IMR-90 (cell line): ENCODE results near the gene ADAMTS6. TPM values are rescaled to one million over a fixed set of nuclear protein-coding genes. Genes with fewer than 3 reads are reported as not detected.

ENCODE experiments used
- ATAC-seq: fragments of 200-7000 bp; cut with Tn5 transposase; 2 replicates; pipeline ENCODE4 v1.9.1; 2020; ENCODE audit warnings: low read depth, mild to moderate bottlenecking, moderate library complexity
- BruUV-seq: library from RNA; stranded (reverse); fragments of 400-500 nt; replicated peaks from 2 replicates; lab custom pipeline; 2021; lab: Mats Ljungman, UMichigan
- CTCF ChIA-PET: fragments of 300-600 bp; formaldehyde crosslinking; extraction: SDS; loops from one replicate; lab custom pipeline; 2021; ENCODE audit warnings: antibody characterized with exemption; lab: Yijun Ruan, JAX
- POLR2A ChIA-PET: fragments of 300-600 bp; sonication (Branson Sonifier 250); formaldehyde crosslinking; loops from one replicate; lab custom pipeline; 2022; ENCODE audit warnings: antibody characterized with exemption; ENCODE audit not compliant: unreplicated experiment; lab: Charles Lee
- DNase-seq: peaks from one replicate; pipeline ENCODE4 v3.0.0; 2013
- H2AFZ ChIP-seq: replicated peaks from 2 replicates; pipeline ENCODE3; 2013; ENCODE audit warnings: low read length, mild to moderate bottlenecking; ENCODE audit not compliant: poor library complexity
- H2AK5ac ChIP-seq: 2 replicates; pipeline ENCODE4 v1.6.1; 2013; ENCODE audit warnings: low read depth, low read length, inconsistent platforms
- H2AK9ac ChIP-seq: replicated peaks from 2 replicates; pipeline ENCODE3; 2013; ENCODE audit warnings: mild to moderate bottlenecking, low read depth, low read length, moderate library complexity; ENCODE audit not compliant: poor library complexity
- H2BK120ac ChIP-seq: 2 replicates; pipeline ENCODE4 v1.6.1; 2013; ENCODE audit warnings: low read depth, low read length, inconsistent platforms
- H2BK15ac ChIP-seq: 3 replicates; pipeline ENCODE4 v1.6.1; 2013; ENCODE audit warnings: low read depth, low read length, inconsistent platforms
- H2BK20ac ChIP-seq: 2 replicates; pipeline ENCODE4 v1.6.1; 2013; ENCODE audit warnings: low read depth, mild to moderate bottlenecking, inconsistent platforms, low read length, moderate library complexity
- H2BK5ac ChIP-seq: 2 replicates; pipeline ENCODE4 v1.6.1; 2013; ENCODE audit warnings: mild to moderate bottlenecking, low read depth, low read length, inconsistent platforms; ENCODE audit not compliant: poor library complexity, severe bottlenecking
- H3K14ac ChIP-seq: replicated peaks from 2 replicates; pipeline ENCODE4 v1.6.1; 2013; ENCODE audit warnings: low read depth, low read length, inconsistent platforms
- H3K18ac ChIP-seq: 2 replicates; pipeline ENCODE4 v1.6.1; 2013; ENCODE audit warnings: low read depth, low read length, control low read depth
- H3K23ac ChIP-seq: 2 replicates; pipeline ENCODE4 v1.6.1; 2013; ENCODE audit warnings: low read depth, low read length, inconsistent platforms
- H3K27ac ChIP-seq: 2 replicates; pipeline ENCODE4 v1.5.1; 2013; ENCODE audit warnings: mild to moderate bottlenecking, control low read depth, low read length; ENCODE audit not compliant: insufficient read depth
- H3K27me3 ChIP-seq: 2 replicates; pipeline ENCODE4 v1.6.1; 2013; ENCODE audit warnings: low read length; ENCODE audit not compliant: control insufficient read depth, insufficient read depth
- H3K36me3 ChIP-seq: 2 replicates; pipeline ENCODE4 v1.6.1; 2013; ENCODE audit warnings: low read length, mixed read lengths; ENCODE audit not compliant: control insufficient read depth, insufficient read depth
- H3K4ac ChIP-seq: 2 replicates; pipeline ENCODE4 v1.6.1; 2013; ENCODE audit warnings: low read depth, low read length, inconsistent platforms
- H3K4me1 ChIP-seq: 2 replicates; pipeline ENCODE4 v1.6.1; 2013; ENCODE audit warnings: low read length, mixed read lengths; ENCODE audit not compliant: control insufficient read depth, insufficient read depth
- H3K4me2 ChIP-seq: 2 replicates; pipeline ENCODE4 v1.6.1; 2013; ENCODE audit warnings: low read depth, mild to moderate bottlenecking, control low read depth, low read length, moderate library complexity
- H3K4me3 ChIP-seq: 2 replicates; pipeline ENCODE4 v1.5.1; 2013; ENCODE audit warnings: low read depth, mild to moderate bottlenecking, control low read depth, low read length, moderate library complexity; ENCODE audit not compliant: insufficient read depth
- H3K56ac ChIP-seq: 2 replicates; pipeline ENCODE4 v1.6.1; 2013; ENCODE audit warnings: low read length, inconsistent platforms; ENCODE audit not compliant: insufficient read depth; ENCODE audit errors: extremely low read depth
- H3K79me1 ChIP-seq, 2 experiments: 2 replicates each; pipeline ENCODE4 v1.6.1; 2013; ENCODE audit warnings: low read length in 2 of 2, inconsistent platforms in 1 of 2, low read depth in 1 of 2
- H3K9ac ChIP-seq: 2 replicates; pipeline ENCODE4 v1.6.1; 2013; ENCODE audit warnings: low read depth, low read length, control low read depth
- H3K9me1 ChIP-seq: 2 replicates; pipeline ENCODE4 v1.6.1; 2013; ENCODE audit warnings: low read length, inconsistent platforms; ENCODE audit not compliant: insufficient read depth
- H3K9me3 ChIP-seq: 2 replicates; pipeline ENCODE4 v1.6.1; 2013; ENCODE audit warnings: low read length; ENCODE audit not compliant: control insufficient read depth, insufficient read depth
- H4K20me1 ChIP-seq: 2 replicates; pipeline ENCODE4 v1.6.1; 2013; ENCODE audit warnings: low read length, inconsistent platforms; ENCODE audit not compliant: insufficient read depth
- H4K5ac ChIP-seq: 2 replicates; pipeline ENCODE4 v1.6.1; 2013; ENCODE audit warnings: mild to moderate bottlenecking, low read depth, low read length, control low read depth
- H4K8ac ChIP-seq, 2 experiments: 2 replicates each; pipeline ENCODE4 v1.6.1; 2013; ENCODE audit warnings: low read depth in 2 of 2, low read length in 2 of 2, control low read depth in 1 of 2, inconsistent platforms in 1 of 2
- H4K91ac ChIP-seq: 2 replicates; pipeline ENCODE4 v1.6.1; 2013; ENCODE audit warnings: low read depth, low read length, inconsistent platforms; ENCODE audit not compliant: insufficient read depth
- FOS ChIP-seq: fragments of 150-350 bp; IDR thresholded peaks from 2 replicates; pipeline ENCODE4 v1.6.1; 2016; ENCODE audit warnings: low read depth, low read length
- MAFK ChIP-seq: IDR thresholded peaks from 2 replicates; pipeline ENCODE4 v1.6.1; 2012; ENCODE audit warnings: low read depth, low read length, improper control_type of control experiment
- MXI1 ChIP-seq: IDR thresholded peaks from 2 replicates; pipeline ENCODE4 v1.6.1; 2012; ENCODE audit warnings: low read depth, mild to moderate bottlenecking, low read length, moderate library complexity, borderline replicate concordance
- POLR2A ChIP-seq: IDR thresholded peaks from 2 replicates; pipeline ENCODE4 v1.6.1; 2012; ENCODE audit warnings: mild to moderate bottlenecking, low read depth, low read length
- RAD21 ChIP-seq: IDR thresholded peaks from 2 replicates; pipeline ENCODE4 v1.6.1; 2012; ENCODE audit warnings: low read length, improper control_type of control experiment
- RCOR1 ChIP-seq: IDR thresholded peaks from 2 replicates; pipeline ENCODE4 v1.6.1; 2012; ENCODE audit warnings: mild to moderate bottlenecking, low read length, improper control_type of control experiment; ENCODE audit not compliant: insufficient replicate concordance
- SMC3 ChIP-seq: fragments of 150-350 bp; IDR thresholded peaks from 2 replicates; pipeline ENCODE4 v1.6.1; 2016; ENCODE audit warnings: low read depth, mild to moderate bottlenecking, antibody characterized with exemption, low read length, moderate library complexity
- WGBS, 2 experiments: methylation state at CpG; one replicate each; pipeline versions ENCODE4 v1.1.5 to v1.1.7; 2013; ENCODE audit warnings: missing lambda C conversion rate in 2 of 2; ENCODE audit not compliant: insufficient read length in 1 of 2; ENCODE audit errors: extremely low coverage in 2 of 2; 5-methylcytosine and 5-hydroxymethylcytosine counted together
- dilution Hi-C: fragments of 300-500 bp; cut with HindIII; formaldehyde crosslinking; loops from one replicate; pipeline ENCODE4 v1.14.3; 2018; ENCODE audit warnings: low sequenced_read_pairs; ENCODE audit not compliant: unreplicated experiment
- in situ Hi-C: fragments of 300-500 bp; cut with MboI; formaldehyde crosslinking; loops from 3 replicates; pipeline ENCODE4 v1.14.3; 2019; ENCODE audit warnings: low sequenced_read_pairs, inconsistent platforms, mixed read lengths
- intact Hi-C: fragments of 100-400 bp; cut with micrococcal nuclease; formaldehyde crosslinking; loops from 2 replicates; pipeline ENCODE4 v1.10.0; 2022
- polyA plus RNA-seq, 3 experiments: library from polyadenylated mRNA; depleted of rRNA; stranded (reverse); fragments of >200 nt; gene quantifications; 2 replicates each; pipeline ENCODE4 v1.2.3, GENCODE V29; 2012; ENCODE audit warnings: low replicate concordance in 1 of 3
- total RNA-seq: library from RNA; depleted of rRNA; stranded (reverse); fragments of >200 nt; gene quantifications from 2 replicates; pipeline ENCODE4 v1.2.3, GENCODE V29; 2012
- TF ChIP-seq, protein P1 (sequence below): conservative IDR thresholded peaks from 2 replicates; pipeline ENCODE4 v1.5.1; 2012; ENCODE audit warnings: mild to moderate bottlenecking, low read depth, low read length, improper control_type of control experiment

ADAMTS6 gene
- total and polyA plus RNA-seq, 2 of the 4 experiments (the other 2 are of a cell fraction): 23.9 to 173 TPM

DNA sequence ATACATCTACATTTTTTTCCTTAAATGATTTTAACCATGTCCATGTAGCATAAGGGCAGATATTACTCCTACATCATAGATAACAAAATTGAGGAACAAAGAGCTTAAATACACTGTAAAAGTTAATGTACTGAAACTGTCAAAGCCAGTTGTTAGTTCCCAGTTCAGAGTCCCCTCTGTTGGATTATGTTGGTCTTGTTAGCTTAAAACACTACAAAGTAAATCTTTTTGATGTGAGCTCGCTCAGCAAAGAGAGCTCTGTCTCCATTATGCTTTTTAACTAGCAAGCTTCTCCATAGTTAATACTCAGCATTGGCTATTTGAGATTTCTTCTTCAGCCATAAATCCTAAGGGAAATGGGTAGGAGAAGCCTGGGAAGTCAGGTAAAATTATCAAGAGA is 149.1 kb downstream of the ADAMTS6 start:
- WGBS, 2 experiments: no CpG with 5 or more reads among the region's 1 CpG
- Histone ChIP-seq H3K27ac (no peak overlapping the region), H4K5ac (no peak overlapping the region), H2AK5ac (no peak overlapping the region), H4K8ac (no peak overlapping the region; a peak in 1 of 4 replicates), H3K18ac (no peak overlapping the region), H4K91ac (no peak overlapping the region), H2BK5ac (no peak overlapping the region), H2AFZ (no peak overlapping the region), H3K4me2 (no peak overlapping the region), H2BK120ac (no peak overlapping the region), H3K9ac (no peak overlapping the region), H2AK9ac (no peak overlapping the region), H3K9me1 (no peaks in the 10 kb centered on the region), H3K36me3 (peaks cover 2% of the 10 kb centered on the region; the same call in 1 of the 2 replicates), H2BK15ac (no peak overlapping the region), H3K27me3 (no peaks in the 10 kb centered on the region), H3K23ac (no peak overlapping the region), H3K4me1 (peaks cover 5% of the 10 kb centered on the region; the same call in 1 of the 2 replicates), H3K4me3 (no peak overlapping the region), H2BK20ac (no peak overlapping the region), H3K14ac (no peak overlapping the region), H3K56ac (no peak overlapping the region), H3K9me3 (no peaks in the 10 kb centered on the region), H3K79me1 (peaks cover 4% of the 10 kb centered on the region in 2 experiments; a peak in 3 of 4 replicates), H3K4ac (no peak overlapping the region), H4K20me1 (no peaks in the 10 kb centered on the region)
- in situ Hi-C loops (no loop called here), dilution Hi-C loops (no loop called here), intact Hi-C loops (no loop called here)
- POLR2A ChIA-PET: no interaction called here
- no peak for TF ChIP-seq FOS
- TF ChIP-seq RAD21: no peak
- no peak for TF ChIP-seq POLR2A
- no peak for TF ChIP-seq RCOR1
- TF ChIP-seq, protein P1, sequence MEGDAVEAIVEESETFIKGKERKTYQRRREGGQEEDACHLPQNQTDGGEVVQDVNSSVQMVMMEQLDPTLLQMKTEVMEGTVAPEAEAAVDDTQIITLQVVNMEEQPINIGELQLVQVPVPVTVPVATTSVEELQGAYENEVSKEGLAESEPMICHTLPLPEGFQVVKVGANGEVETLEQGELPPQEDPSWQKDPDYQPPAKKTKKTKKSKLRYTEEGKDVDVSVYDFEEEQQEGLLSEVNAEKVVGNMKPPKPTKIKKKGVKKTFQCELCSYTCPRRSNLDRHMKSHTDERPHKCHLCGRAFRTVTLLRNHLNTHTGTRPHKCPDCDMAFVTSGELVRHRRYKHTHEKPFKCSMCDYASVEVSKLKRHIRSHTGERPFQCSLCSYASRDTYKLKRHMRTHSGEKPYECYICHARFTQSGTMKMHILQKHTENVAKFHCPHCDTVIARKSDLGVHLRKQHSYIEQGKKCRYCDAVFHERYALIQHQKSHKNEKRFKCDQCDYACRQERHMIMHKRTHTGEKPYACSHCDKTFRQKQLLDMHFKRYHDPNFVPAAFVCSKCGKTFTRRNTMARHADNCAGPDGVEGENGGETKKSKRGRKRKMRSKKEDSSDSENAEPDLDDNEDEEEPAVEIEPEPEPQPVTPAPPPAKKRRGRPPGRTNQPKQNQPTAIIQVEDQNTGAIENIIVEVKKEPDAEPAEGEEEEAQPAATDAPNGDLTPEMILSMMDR: no peak
- no peak for TF ChIP-seq MXI1
- TF ChIP-seq MAFK: no peak
- TF ChIP-seq SMC3: no peak
- CTCF ChIA-PET: no interaction called here
- ATAC-seq (no peak), DNase-seq (no peak)
- BruUV-seq: no TSS peak
